HG02840 (cell line): ENCODE measurements around the gene CBY1.

Experiments used
- ATAC-seq: cut with Tn5 transposase; IDR thresholded peaks from one replicate; pipeline ENCODE4 v1.9.1; 2021; ENCODE audit warnings: mild to moderate bottlenecking, moderate library complexity, moderate number of reproducible peaks; ENCODE audit not compliant: unreplicated experiment, low FRiP score

CBY1 gene

GRCh38 chr22:38719196-38719595, 62.8 kb downstream of the CBY1 start:
- no peak for ATAC-seq

- no peak for ATAC-seq
These were observed 63.9 kb downstream of the CBY1 start for GRCh38 chr22:38720350-38720749.

DNA sequence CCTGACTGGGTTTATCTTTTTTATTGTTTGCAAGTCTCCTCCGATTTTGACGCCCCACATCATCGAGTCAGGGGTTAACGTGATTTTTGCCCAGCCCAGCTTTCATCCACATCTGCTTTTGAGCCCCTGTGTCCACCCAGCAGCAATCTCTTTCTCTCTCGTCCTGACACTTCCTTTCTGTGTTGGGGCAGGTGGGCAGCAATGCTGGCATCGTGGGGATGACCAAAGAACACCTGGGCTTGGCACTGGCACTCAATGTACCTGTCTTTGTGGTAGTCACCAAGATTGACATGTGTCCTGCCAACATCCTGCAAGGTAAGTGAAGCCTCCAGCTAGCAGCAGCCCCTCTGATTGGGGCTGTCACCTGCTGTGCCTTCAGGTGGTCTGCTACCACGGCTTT, 65.1 kb downstream of the CBY1 start:
- no peak for ATAC-seq
